Kidney (tissue), 14 donors: ENCODE results near the gene PLEKHA6. TPM values are rescaled to one million over a fixed set of nuclear protein-coding genes. Genes with fewer than 3 reads are reported as not detected.

Experiments
- DNase-seq, 5 donors: peaks; one replicate each; pipeline ENCODE4 v3.0.0-alpha.2; 2013 to 2020
- FAIRE-seq: peaks from 2 replicates; lab custom pipeline; 2012; peaks lifted over from hg19 to GRCh38; lab: Jason Lieb, UNC
- H3K27ac ChIP-seq, 2 donors: one replicate each; pipeline ENCODE4 v1.7.0; 2013; ENCODE audit warnings: low read depth in 2 of 2, low read length in 2 of 2, inconsistent platforms in 1 of 2
- H3K27me3 ChIP-seq: one replicate; pipeline ENCODE4 v1.7.1; 2013; ENCODE audit warnings: low read length, inconsistent platforms; ENCODE audit not compliant: control insufficient read depth, insufficient read depth
- H3K36me3 ChIP-seq, 3 donors: one replicate each; pipeline versions ENCODE4 v1.7.0 to v1.7.1; 2013; ENCODE audit warnings: low read length in 3 of 3, control low read depth in 1 of 3, inconsistent platforms in 1 of 3; ENCODE audit not compliant: insufficient read depth in 3 of 3, control insufficient read depth in 2 of 3
- H3K4me1 ChIP-seq, 3 donors: one replicate each; pipeline versions ENCODE4 v1.7.0 to v1.7.1; 2013; ENCODE audit warnings: low read length in 3 of 3, inconsistent platforms in 1 of 3, low read depth in 1 of 3; ENCODE audit not compliant: control insufficient read depth in 2 of 3, insufficient read depth in 2 of 3
- H3K4me3 ChIP-seq, 3 donors: one replicate each; pipeline versions ENCODE4 v1.7.0 to v1.8.1; 2013; ENCODE audit warnings: low read length in 3 of 3, control low read depth in 1 of 3, inconsistent platforms in 1 of 3
- H3K9ac ChIP-seq, 3 donors: one replicate each; pipeline versions ENCODE4 v1.7.0 to v1.7.1; 2013; ENCODE audit warnings: low read length in 3 of 3, control low read depth in 1 of 3, inconsistent platforms in 1 of 3
- H3K9me3 ChIP-seq, 3 donors: one replicate each; pipeline versions ENCODE4 v1.7.0 to v1.7.1; 2013; ENCODE audit warnings: low read length in 3 of 3, control low read depth in 1 of 3, inconsistent platforms in 1 of 3; ENCODE audit not compliant: control insufficient read depth in 2 of 3, insufficient read depth in 1 of 3
- intact Hi-C: fragments of 100-400 bp; cut with DNase I; formaldehyde crosslinking; loops from one replicate; pipeline ENCODE4 v1.11.1; 2022
- polyA plus RNA-seq: library from polyadenylated mRNA; stranded (reverse); fragments of 350-450 nt; fragmentation: Illumina TruSeq; extraction: RNeasy Lipid Tissue Mini Kit (QIAGEN cat#74804); gene quantifications from one replicate; pipeline ENCODE4 v1.2.3, GENCODE V29; 2014; ENCODE audit warnings: low read depth, low replicate concordance; ENCODE audit not compliant: insufficient read depth
- total RNA-seq: library from RNA; stranded (reverse); fragmentation: NEBNext Ultra II Directional; extraction: Animal tissue kit (Norgen Biotek cat#: 25700); gene quantifications from one replicate; pipeline ENCODE4 v1.2.1, GENCODE V29; 2021
- TF ChIP-seq, protein P1 (sequence below): IDR thresholded peaks from 3 replicates; pipeline ENCODE4 v1.5.1; 2012; ENCODE audit warnings: mild to moderate bottlenecking, moderate library complexity, borderline replicate concordance; ENCODE audit not compliant: insufficient read depth; ENCODE audit errors: extremely low read depth
- donor health status: control.
- donor health status: control.
- donor health status: control.
- donor health status: control.
- donor health status: control.
- donor health status: DM: yes; HTN: yes; CAD: no.
- donor health status: Normal renal cell carcinoma (clear cell type).

PLEKHA6 gene
- total and polyA plus RNA-seq, 2 donors from 2014 or later = 17.5 to 65.1 TPM

DNA sequence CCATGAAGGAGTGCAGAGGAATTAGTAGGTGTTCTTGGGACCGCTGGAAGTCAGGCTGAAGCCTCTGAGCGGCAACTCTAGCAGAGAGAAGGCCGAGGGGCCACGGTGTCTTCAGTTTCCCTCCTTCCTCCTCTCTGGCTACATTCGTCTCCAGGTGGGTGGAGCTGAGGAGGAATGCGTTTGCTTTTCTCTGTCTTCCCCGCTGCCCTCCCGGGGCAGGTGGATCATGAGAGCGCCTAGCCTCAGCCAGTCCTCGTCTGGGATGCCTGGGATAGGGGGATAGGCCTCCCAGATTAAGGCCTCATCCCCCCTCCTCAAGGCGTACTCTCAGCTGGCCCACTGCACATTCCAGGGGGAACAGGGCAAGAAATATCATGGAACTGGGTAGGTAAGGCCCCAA, 138.5 kb downstream of the PLEKHA6 start:
- DNase-seq (no peak), FAIRE-seq (no peak)
- intact Hi-C loops = no loop called here
- TF ChIP-seq, protein P1, sequence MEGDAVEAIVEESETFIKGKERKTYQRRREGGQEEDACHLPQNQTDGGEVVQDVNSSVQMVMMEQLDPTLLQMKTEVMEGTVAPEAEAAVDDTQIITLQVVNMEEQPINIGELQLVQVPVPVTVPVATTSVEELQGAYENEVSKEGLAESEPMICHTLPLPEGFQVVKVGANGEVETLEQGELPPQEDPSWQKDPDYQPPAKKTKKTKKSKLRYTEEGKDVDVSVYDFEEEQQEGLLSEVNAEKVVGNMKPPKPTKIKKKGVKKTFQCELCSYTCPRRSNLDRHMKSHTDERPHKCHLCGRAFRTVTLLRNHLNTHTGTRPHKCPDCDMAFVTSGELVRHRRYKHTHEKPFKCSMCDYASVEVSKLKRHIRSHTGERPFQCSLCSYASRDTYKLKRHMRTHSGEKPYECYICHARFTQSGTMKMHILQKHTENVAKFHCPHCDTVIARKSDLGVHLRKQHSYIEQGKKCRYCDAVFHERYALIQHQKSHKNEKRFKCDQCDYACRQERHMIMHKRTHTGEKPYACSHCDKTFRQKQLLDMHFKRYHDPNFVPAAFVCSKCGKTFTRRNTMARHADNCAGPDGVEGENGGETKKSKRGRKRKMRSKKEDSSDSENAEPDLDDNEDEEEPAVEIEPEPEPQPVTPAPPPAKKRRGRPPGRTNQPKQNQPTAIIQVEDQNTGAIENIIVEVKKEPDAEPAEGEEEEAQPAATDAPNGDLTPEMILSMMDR = no peak
- Histone ChIP-seq H3K27me3 (no peaks in the 10 kb centered on the region), H3K9ac (no peak overlapping the region), H3K4me1 (peaks cover 0 to 10% (median 9%) of the 10 kb centered on the region in 3 donors), H3K27ac (no peak overlapping the region), H3K4me3 (no peak overlapping the region), H3K9me3 (no peaks in the 10 kb centered on the region), H3K36me3 (peaks cover 0 to 17% (median 16%) of the 10 kb centered on the region in 3 donors)

DNA sequence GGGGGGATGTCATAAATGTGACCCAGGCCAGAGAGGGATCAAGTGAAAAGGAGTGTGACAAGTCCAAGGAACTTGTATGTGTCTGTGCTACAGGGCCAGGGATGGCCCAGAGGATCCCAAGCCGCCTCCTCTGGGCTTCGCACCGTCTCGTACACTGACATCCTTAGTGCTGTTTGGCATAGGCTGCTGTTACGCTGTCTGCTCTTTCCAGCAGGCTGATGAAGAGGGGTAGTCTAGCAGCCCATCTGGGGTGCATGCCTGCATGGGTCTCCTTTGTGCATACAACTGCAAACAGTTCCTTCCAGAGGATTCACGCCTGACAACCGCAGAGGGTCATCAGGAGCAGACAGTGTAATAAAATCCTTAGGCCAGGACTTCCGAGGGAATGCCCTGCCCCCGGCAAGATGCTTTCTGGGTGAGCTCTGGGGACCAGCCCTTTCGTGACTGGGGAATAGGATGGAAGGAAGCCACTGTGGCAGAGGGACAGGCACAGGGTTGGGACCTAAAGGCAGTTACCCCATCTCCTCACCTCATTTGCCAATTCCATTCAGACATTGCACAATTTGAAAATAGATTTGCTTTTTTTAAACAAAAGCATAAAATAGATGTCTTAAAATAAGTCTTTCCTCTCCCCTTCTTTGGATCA, 139.6 kb downstream of the PLEKHA6 start:
- Histone ChIP-seq H3K36me3 (peaks cover 0 to 16% (median 15%) of the 10 kb centered on the region in 3 donors), H3K27me3 (no peaks in the 10 kb centered on the region), H3K9me3 (no peaks in the 10 kb centered on the region), H3K9ac (no peak overlapping the region), H3K4me1 (no peaks in the 10 kb centered on the region), H3K4me3 (no peak overlapping the region), H3K27ac (no peak overlapping the region)
- intact Hi-C loops = loop anchor here (10.0 kb wide), 1 partner anchor 145 kb away; no protein-coding TSS in a partner anchor
- FAIRE-seq (no peak), DNase-seq (peak in 2 of 5 donors; percentile 19 to 34)
- TF ChIP-seq, protein P1 = no peak

DNA sequence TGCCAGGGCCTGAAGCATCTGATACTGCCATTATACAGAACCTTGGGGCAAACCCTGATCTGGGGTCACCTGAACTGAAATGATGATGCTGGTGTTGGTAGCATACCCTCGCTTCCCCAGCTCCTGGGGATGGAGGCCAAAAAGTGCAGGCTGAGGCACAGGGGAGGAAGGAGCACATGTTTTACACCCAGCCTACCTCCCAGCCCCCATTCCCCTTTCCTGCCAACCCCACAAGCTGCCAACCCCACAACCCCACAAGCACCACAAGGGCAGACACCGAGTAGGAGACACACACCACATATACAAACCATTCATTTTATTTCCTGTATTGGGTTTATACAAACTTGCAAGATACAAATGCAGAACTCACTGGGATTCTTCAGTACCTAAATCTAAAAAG, 141.2 kb downstream of the PLEKHA6 start:
- H3K36me3 ChIP-seq = peaks cover 0 to 11% (median 7%) of the 10 kb centered on the region in 3 donors
- DNase-seq = no peak
- no peak overlapping the region for H3K27ac ChIP-seq
- FAIRE-seq = no peak
- no peaks in the 10 kb centered on the region for H3K27me3 ChIP-seq
- TF ChIP-seq, protein P1 = no peak
- H3K4me3 ChIP-seq = no peak overlapping the region
- H3K9ac ChIP-seq = no peak overlapping the region
- intact Hi-C loops = loop anchor here (10.0 kb wide), 1 partner anchor 146 kb away; no protein-coding TSS in a partner anchor
- peaks cover 0 to 5% (median 0%) of the 10 kb centered on the region in 3 donors for H3K4me1 ChIP-seq
- no peaks in the 10 kb centered on the region for H3K9me3 ChIP-seq
